ENCODE results near the gene BCL7A. TPM values are rescaled to one million over a fixed set of nuclear protein-coding genes. Genes with fewer than 3 reads are reported as not detected.

BCL7A gene
- total and polyA plus RNA-seq, 10 of the 15 experiments (the other 5 are each of a cell fraction or from before 2014, with no cell fraction given): 0.37 to 17.2 (median 11.7) TPM

- TF ChIP-seq CTCF (IDR thresholded peaks at IDR 0.05 in 2 of 3, conservative IDR thresholded peaks at IDR 0.05 in 1 of 3; ENCODE audit: control insufficient read depth in 2 of 3, extremely low read depth in 1 of 3, insufficient read depth in 1 of 3, low read depth in 3 of 3, low read length in 3 of 3) (no peak), PAX5 (IDR thresholded peaks at IDR 0.05; ENCODE audit: borderline replicate concordance, low read depth, low read length) (no peak), MAX (IDR thresholded peaks at IDR 0.05; ENCODE audit: low read depth, low read length) (no peak), MEF2B (IDR thresholded peaks at IDR 0.05; ENCODE audit: partially characterized antibody, poor library complexity, severe bottlenecking) (no peak), ZNF592 (IDR thresholded peaks at IDR 0.05) (no peak), RFX5 (IDR thresholded peaks at IDR 0.05; ENCODE audit: low read depth, low read length) (no peak)
These were observed 63.2 kb downstream of the BCL7A start (continued) for GRCh38 chr12:122084857-122085405.

Data from GM12878 (cell line).